Loucy (cell line): ENCODE results near the gene ADAMTS15.

Experiments
- H2AFZ ChIP-seq: fragments of 200-600 bp; sonication (generic); 2 replicates; pipeline ENCODE4 v1.6.0; 2016; ENCODE audit warnings: antibody characterized with exemption, mild to moderate bottlenecking, low read length, moderate library complexity
- H3F3A ChIP-seq: fragments of 200-600 bp; 2 replicates; pipeline ENCODE4 v1.6.0; 2016; ENCODE audit warnings: antibody characterized with exemption, low read depth, mild to moderate bottlenecking
- H3K27me3 ChIP-seq: fragments of 200-600 bp; sonication (generic); 2 replicates; pipeline ENCODE4 v1.6.1; 2014; ENCODE audit warnings: low read length, mild to moderate bottlenecking; ENCODE audit not compliant: insufficient read depth, poor library complexity, severe bottlenecking
- H3K36me3 ChIP-seq: fragments of 200-600 bp; sonication (generic); 2 replicates; pipeline ENCODE4 v1.6.1; 2016; ENCODE audit warnings: low read length; ENCODE audit not compliant: insufficient read depth
- H3K4me1 ChIP-seq: fragments of 200-600 bp; sonication (generic); 2 replicates; pipeline ENCODE4 v1.5.1; 2014; ENCODE audit warnings: low read length, mild to moderate bottlenecking; ENCODE audit not compliant: insufficient read depth, poor library complexity, severe bottlenecking
- H3K4me2 ChIP-seq: fragments of 200-600 bp; sonication (generic); 2 replicates; pipeline ENCODE4 v1.6.0; 2014; ENCODE audit warnings: antibody characterized with exemption, low read length, low read depth, mild to moderate bottlenecking; ENCODE audit not compliant: poor library complexity, severe bottlenecking
- H3K4me3 ChIP-seq: fragments of 200-600 bp; sonication (generic); 2 replicates; pipeline ENCODE4 v1.5.1; 2014; ENCODE audit warnings: low read length, mild to moderate bottlenecking, mixed read lengths; ENCODE audit not compliant: poor library complexity, severe bottlenecking
- H3K79me2 ChIP-seq: fragments of 200-600 bp; sonication (generic); 2 replicates; pipeline ENCODE4 v1.6.1; 2014; ENCODE audit warnings: low read length; ENCODE audit not compliant: insufficient read depth
- H3K9ac ChIP-seq: fragments of 200-600 bp; sonication (generic); 2 replicates; pipeline ENCODE4 v1.6.0; 2014; ENCODE audit warnings: mild to moderate bottlenecking, low read depth, low read length, moderate library complexity; ENCODE audit not compliant: poor library complexity, severe bottlenecking
- H3K9me2 ChIP-seq: fragments of 200-600 bp; sonication (generic); replicated peaks from 2 replicates; pipeline ENCODE4 v1.6.1; 2016; ENCODE audit warnings: low read depth, low read length, mixed read lengths
- H3K9me3 ChIP-seq: fragments of 200-600 bp; sonication (generic); 2 replicates; pipeline ENCODE4 v1.6.1; 2014; ENCODE audit warnings: mild to moderate bottlenecking, antibody characterized with exemption, low read length, low read depth; ENCODE audit not compliant: insufficient read depth
- H4K20me1 ChIP-seq: fragments of 200-600 bp; sonication (generic); 2 replicates; pipeline ENCODE4 v1.6.0; 2014; ENCODE audit warnings: antibody characterized with exemption, low read length, mild to moderate bottlenecking; ENCODE audit not compliant: insufficient read depth, poor library complexity, severe bottlenecking
- EZH2phosphoT487 ChIP-seq: fragments of 200-600 bp; IDR thresholded peaks from 2 replicates; pipeline ENCODE4 v1.6.1; 2018; ENCODE audit warnings: antibody characterized with exemption, mild to moderate bottlenecking, moderate library complexity, borderline replicate concordance
- TF ChIP-seq, protein P1 (sequence below): fragments of 200-600 bp; sonication (generic); conservative IDR thresholded peaks from 2 replicates; pipeline ENCODE4 v1.5.1; 2014; ENCODE audit warnings: mild to moderate bottlenecking, antibody characterized with exemption, low read length

ADAMTS15 gene

DNA sequence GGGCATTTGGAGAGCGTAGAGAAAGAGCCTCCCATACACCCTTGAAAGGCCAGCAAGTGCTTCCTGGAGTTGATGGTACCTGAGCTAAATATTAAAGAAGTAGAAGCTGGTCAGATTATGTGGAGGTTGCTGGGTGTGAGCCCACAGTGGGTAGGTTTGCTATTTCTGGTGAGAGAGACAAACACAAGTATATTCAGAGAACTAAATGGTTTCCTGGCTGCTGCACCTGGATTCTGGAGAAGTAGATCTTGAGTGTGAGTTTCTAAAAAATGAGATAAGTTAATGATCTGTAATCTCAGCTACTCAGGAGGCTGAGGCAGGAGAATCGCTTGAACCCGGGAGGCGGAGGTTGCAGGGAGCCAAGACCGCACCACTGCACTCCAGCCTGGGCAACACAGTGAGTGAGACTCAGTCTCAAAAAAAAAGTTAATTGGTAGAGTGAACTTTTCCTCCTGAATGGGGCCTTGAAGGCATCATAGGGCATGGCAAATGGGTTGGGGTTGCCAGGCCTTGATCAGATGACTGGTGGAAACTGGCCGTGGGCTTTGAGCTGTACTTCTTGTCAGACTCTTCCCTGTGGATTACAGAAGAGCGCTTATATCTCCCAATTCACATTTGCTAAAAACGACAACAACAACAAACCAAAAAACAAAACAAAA, 75.8 kb downstream of the ADAMTS15 start:
- no peak overlapping the region for H3K4me3 ChIP-seq
- no peaks in the 10 kb centered on the region for H3K79me2 ChIP-seq
- H3K9me2 ChIP-seq: no peaks in the 10 kb centered on the region
- no peaks in the 10 kb centered on the region for H3K27me3 ChIP-seq
- H3K9me3 ChIP-seq: no peaks in the 10 kb centered on the region
- no peaks in the 10 kb centered on the region for H3K4me1 ChIP-seq
- H2AFZ ChIP-seq: no peak overlapping the region
- no peaks in the 10 kb centered on the region for H3K36me3 ChIP-seq
- H4K20me1 ChIP-seq: no peaks in the 10 kb centered on the region
- H3K9ac ChIP-seq: no peak overlapping the region
- H3K4me2 ChIP-seq: no peak overlapping the region
- no peaks in the 10 kb centered on the region for H3F3A ChIP-seq
- TF ChIP-seq, protein P1, sequence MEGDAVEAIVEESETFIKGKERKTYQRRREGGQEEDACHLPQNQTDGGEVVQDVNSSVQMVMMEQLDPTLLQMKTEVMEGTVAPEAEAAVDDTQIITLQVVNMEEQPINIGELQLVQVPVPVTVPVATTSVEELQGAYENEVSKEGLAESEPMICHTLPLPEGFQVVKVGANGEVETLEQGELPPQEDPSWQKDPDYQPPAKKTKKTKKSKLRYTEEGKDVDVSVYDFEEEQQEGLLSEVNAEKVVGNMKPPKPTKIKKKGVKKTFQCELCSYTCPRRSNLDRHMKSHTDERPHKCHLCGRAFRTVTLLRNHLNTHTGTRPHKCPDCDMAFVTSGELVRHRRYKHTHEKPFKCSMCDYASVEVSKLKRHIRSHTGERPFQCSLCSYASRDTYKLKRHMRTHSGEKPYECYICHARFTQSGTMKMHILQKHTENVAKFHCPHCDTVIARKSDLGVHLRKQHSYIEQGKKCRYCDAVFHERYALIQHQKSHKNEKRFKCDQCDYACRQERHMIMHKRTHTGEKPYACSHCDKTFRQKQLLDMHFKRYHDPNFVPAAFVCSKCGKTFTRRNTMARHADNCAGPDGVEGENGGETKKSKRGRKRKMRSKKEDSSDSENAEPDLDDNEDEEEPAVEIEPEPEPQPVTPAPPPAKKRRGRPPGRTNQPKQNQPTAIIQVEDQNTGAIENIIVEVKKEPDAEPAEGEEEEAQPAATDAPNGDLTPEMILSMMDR: no peak
- TF ChIP-seq EZH2phosphoT487: no peak

DNA sequence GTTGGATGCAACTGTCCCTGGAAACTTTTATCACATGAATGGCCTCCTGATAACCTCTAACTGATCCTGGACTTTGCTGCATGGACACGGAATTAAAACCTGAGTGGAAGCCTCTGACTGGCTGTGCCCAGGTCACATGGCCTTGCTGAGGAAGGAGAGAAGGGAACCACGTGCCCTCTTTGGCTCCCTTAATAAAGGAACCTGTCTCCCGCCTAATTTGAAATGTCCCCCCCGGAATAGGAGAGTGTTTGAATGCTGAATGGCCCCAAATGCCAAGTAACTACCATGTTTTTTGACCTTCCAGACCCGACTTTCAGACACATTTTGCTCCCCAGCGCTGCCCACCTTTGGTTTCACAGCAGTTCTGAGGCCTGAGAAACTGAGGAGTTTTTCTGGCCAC, 76.9 kb downstream of the ADAMTS15 start:
- Histone ChIP-seq H2AFZ (0 out of 2 replicates have a peak overlapping the region, but pooled peaks have one; percentile 62), H3F3A (no peaks in the 10 kb centered on the region), H3K27me3 (no peaks in the 10 kb centered on the region), H3K36me3 (no peaks in the 10 kb centered on the region), H3K4me2 (no peak overlapping the region), H3K4me3 (no peak overlapping the region), H3K9me2 (no peaks in the 10 kb centered on the region), H3K4me1 (no peaks in the 10 kb centered on the region), H3K9me3 (no peaks in the 10 kb centered on the region), H4K20me1 (no peaks in the 10 kb centered on the region), H3K9ac (no peak overlapping the region), H3K79me2 (no peaks in the 10 kb centered on the region)
- no peak for TF ChIP-seq EZH2phosphoT487
- TF ChIP-seq, protein P1: no peak
